ENCODE results near the gene NTM.

The NTM gene

GRCh38 chr11:131985846-131986301 is 615.5 kb downstream of the NTM start:
- no peak for DNase-seq

GRCh38 chr11:131987703-131988102 is 617.3 kb downstream of the NTM start:
- DNase-seq = no peak

- no peak for DNase-seq
Observed at GRCh38 chr11:131991606-131992005, 621.2 kb downstream of the NTM start.

- no peak for DNase-seq
Observed at GRCh38 chr11:131993246-131993645, 622.8 kb downstream of the NTM start.

- no peak for DNase-seq
Observed at GRCh38 chr11:131998020-131998419, 627.6 kb downstream of the NTM start.

GRCh38 chr11:131999084-131999483 is 628.7 kb downstream of the NTM start:
- no peak for DNase-seq

GRCh38 chr11:131999955-132000354 is 629.5 kb downstream of the NTM start:
- no peak for DNase-seq

- DNase-seq = no peak
Observed at GRCh38 chr11:132005887-132006286, 635.5 kb downstream of the NTM start.

- no peak for DNase-seq
Observed at GRCh38 chr11:132006884-132007580, 636.6 kb downstream of the NTM start.

- no peak for DNase-seq
Observed at GRCh38 chr11:132008226-132008625, 637.8 kb downstream of the NTM start.

GRCh38 chr11:132008872-132009271 is 638.5 kb downstream of the NTM start:
- DNase-seq = no peak

GRCh38 chr11:132020001-132020400 is 649.6 kb downstream of the NTM start:
- no peak for DNase-seq

GRCh38 chr11:132022285-132022684 is 651.9 kb downstream of the NTM start:
- DNase-seq = no peak

GRCh38 chr11:132022733-132023478 is 652.5 kb downstream of the NTM start:
- DNase-seq = no peak

GRCh38 chr11:132024587-132025295 is 654.3 kb downstream of the NTM start:
- no peak for DNase-seq

GRCh38 chr11:132026746-132027145 is 656.3 kb downstream of the NTM start:
- DNase-seq = no peak

- no peak for DNase-seq
Observed at GRCh38 chr11:132028380-132029240, 658.2 kb downstream of the NTM start.

- DNase-seq = no peak
Observed at GRCh38 chr11:132030896-132031295, 660.5 kb downstream of the NTM start.

- DNase-seq = no peak
Observed at GRCh38 chr11:132032555-132032954, 662.1 kb downstream of the NTM start.

- DNase-seq = no peak
Observed at GRCh38 chr11:132033051-132033450, 662.6 kb downstream of the NTM start.

GRCh38 chr11:132035228-132035627 is 664.8 kb downstream of the NTM start:
- DNase-seq = no peak

GRCh38 chr11:132035766-132036165 is 665.4 kb downstream of the NTM start:
- DNase-seq = no peak

GRCh38 chr11:132036220-132036619 is 665.8 kb downstream of the NTM start:
- DNase-seq = no peak
